Peyer's patch (tissue), 4 donors: ENCODE results near the gene PCP4.

Source experiments
- POLR2A ChIP-seq, 2 donors: fragments of 450-650 bp; IDR thresholded peaks; one replicate each; pipeline ENCODE4 v1.5.1; 2017; ENCODE audit warnings: antibody characterized with exemption in 2 of 2, mild to moderate bottlenecking in 2 of 2, moderate library complexity in 2 of 2
- TF ChIP-seq, protein P1 (sequence below), 6 experiments: fragments of 450-650 bp in 4 of 6; fragments of 200-600 bp in 2 of 6; sonication (generic) in 1 of 6; IDR thresholded peaks; one replicate each; pipeline ENCODE4 v1.5.1; 2017 to 2019; ENCODE audit warnings: antibody characterized with exemption in 6 of 6, mild to moderate bottlenecking in 3 of 6, moderate library complexity in 1 of 6

DNA sequence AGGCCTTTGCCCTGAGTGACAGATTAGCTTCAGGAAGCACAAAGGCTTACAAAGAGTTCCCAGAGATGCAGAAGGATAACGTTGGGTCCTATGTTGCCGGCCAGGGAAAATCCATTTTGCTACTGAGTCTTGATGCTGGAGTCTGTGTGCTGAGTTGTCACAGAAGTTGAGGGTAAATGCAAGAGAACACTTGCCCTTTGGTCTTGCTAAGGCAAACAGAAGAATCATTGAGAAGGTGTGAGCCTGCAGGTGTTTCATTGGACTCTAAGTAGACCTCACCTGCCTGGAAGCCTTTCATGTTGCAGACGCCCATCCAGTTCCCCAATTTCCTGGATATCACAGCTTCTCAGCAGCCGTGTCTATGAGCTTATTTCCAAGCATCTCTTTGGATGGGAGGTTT is 105.2 kb downstream of the PCP4 start:
- TF ChIP-seq, protein P1, sequence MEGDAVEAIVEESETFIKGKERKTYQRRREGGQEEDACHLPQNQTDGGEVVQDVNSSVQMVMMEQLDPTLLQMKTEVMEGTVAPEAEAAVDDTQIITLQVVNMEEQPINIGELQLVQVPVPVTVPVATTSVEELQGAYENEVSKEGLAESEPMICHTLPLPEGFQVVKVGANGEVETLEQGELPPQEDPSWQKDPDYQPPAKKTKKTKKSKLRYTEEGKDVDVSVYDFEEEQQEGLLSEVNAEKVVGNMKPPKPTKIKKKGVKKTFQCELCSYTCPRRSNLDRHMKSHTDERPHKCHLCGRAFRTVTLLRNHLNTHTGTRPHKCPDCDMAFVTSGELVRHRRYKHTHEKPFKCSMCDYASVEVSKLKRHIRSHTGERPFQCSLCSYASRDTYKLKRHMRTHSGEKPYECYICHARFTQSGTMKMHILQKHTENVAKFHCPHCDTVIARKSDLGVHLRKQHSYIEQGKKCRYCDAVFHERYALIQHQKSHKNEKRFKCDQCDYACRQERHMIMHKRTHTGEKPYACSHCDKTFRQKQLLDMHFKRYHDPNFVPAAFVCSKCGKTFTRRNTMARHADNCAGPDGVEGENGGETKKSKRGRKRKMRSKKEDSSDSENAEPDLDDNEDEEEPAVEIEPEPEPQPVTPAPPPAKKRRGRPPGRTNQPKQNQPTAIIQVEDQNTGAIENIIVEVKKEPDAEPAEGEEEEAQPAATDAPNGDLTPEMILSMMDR (IDR thresholded peaks at IDR 0.05) = no peak
- TF ChIP-seq POLR2A (IDR thresholded peaks at IDR 0.05) = no peak
